DMS114 treated with DMSO at 0.1 percent for 48 hours (cell line): ENCODE data around the gene RNLS.

Experiments used
- DNase-seq: peaks from one replicate; lab custom pipeline; 2025; ENCODE audit not compliant: unreplicated experiment; lab: John Stamatoyannopoulos, UW

Gene RNLS

GRCh38 chr10:88237896-88238614 lies 345.1 kb downstream of the RNLS start:
- no peak for DNase-seq

- DNase-seq: no peak
These were observed 346.9 kb downstream of the RNLS start for GRCh38 chr10:88236121-88236743.

GRCh38 chr10:88234297-88234696 lies 348.8 kb downstream of the RNLS start:
- no peak for DNase-seq

GRCh38 chr10:88233870-88234269 lies 349.2 kb downstream of the RNLS start:
- no peak for DNase-seq

- no peak for DNase-seq
These were observed 350.1 kb downstream of the RNLS start for GRCh38 chr10:88232983-88233543.

GRCh38 chr10:88232029-88232895 lies 350.9 kb downstream of the RNLS start:
- no peak for DNase-seq

GRCh38 chr10:88230251-88230650 lies 352.9 kb downstream of the RNLS start:
- no peak for DNase-seq

- no peak for DNase-seq
These were observed 355.0 kb downstream of the RNLS start for GRCh38 chr10:88228130-88228529.

- no peak for DNase-seq
These were observed 355.6 kb downstream of the RNLS start for GRCh38 chr10:88227342-88228018.

GRCh38 chr10:88226891-88227290 lies 356.2 kb downstream of the RNLS start:
- DNase-seq: no peak

GRCh38 chr10:88226071-88226659 lies 357.0 kb downstream of the RNLS start:
- DNase-seq: no peak
